ENCODE data around the gene PHF11.

DNA sequence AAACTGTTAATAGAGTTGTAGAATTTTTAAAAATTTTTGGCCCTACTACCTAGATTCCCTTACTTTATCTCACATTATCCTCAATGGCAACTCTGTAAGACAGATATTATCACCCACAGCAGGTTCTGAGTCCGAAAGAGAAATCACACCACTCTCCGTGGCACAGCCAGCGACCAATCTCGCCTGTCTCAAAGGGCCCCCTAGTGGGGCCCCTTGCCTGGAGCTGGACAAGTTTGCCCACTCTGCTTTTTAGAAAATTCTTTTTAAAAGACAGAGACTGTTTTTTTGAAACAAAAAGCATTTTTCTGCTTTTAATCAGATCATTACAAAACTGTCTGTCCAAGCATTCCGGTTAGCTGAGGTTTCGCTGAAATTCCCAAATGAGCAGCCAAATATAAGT lies 21.7 kb downstream of the PHF11 start:
- TF ChIP-seq, protein P1, sequence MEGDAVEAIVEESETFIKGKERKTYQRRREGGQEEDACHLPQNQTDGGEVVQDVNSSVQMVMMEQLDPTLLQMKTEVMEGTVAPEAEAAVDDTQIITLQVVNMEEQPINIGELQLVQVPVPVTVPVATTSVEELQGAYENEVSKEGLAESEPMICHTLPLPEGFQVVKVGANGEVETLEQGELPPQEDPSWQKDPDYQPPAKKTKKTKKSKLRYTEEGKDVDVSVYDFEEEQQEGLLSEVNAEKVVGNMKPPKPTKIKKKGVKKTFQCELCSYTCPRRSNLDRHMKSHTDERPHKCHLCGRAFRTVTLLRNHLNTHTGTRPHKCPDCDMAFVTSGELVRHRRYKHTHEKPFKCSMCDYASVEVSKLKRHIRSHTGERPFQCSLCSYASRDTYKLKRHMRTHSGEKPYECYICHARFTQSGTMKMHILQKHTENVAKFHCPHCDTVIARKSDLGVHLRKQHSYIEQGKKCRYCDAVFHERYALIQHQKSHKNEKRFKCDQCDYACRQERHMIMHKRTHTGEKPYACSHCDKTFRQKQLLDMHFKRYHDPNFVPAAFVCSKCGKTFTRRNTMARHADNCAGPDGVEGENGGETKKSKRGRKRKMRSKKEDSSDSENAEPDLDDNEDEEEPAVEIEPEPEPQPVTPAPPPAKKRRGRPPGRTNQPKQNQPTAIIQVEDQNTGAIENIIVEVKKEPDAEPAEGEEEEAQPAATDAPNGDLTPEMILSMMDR (IDR thresholded peaks at IDR 0.05): peak; percentile 47
- TF ChIP-seq RAD21 (IDR thresholded peaks at IDR 0.05; ENCODE audit: low read length): peak; percentile 16; the same call in 1 of the 2 replicates
- TF ChIP-seq, protein P2, sequence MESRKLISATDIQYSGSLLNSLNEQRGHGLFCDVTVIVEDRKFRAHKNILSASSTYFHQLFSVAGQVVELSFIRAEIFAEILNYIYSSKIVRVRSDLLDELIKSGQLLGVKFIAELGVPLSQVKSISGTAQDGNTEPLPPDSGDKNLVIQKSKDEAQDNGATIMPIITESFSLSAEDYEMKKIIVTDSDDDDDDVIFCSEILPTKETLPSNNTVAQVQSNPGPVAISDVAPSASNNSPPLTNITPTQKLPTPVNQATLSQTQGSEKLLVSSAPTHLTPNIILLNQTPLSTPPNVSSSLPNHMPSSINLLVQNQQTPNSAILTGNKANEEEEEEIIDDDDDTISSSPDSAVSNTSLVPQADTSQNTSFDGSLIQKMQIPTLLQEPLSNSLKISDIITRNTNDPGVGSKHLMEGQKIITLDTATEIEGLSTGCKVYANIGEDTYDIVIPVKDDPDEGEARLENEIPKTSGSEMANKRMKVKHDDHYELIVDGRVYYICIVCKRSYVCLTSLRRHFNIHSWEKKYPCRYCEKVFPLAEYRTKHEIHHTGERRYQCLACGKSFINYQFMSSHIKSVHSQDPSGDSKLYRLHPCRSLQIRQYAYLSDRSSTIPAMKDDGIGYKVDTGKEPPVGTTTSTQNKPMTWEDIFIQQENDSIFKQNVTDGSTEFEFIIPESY (IDR thresholded peaks at IDR 0.05; ENCODE audit: borderline replicate concordance, low read depth): no peak
